Erythroblast (primary cell): Measurements from ENCODE around the gene AMPD3.

Source experiments
- GATA1 ChIP-seq: IDR thresholded peaks from 2 replicates; pipeline ENCODE4 v1.6.1; 2011; ENCODE audit warnings: low read depth, mild to moderate bottlenecking, control low read depth, low read length, moderate library complexity
- POLR2A ChIP-seq: IDR thresholded peaks from 2 replicates; pipeline ENCODE4 v1.6.1; 2011; ENCODE audit warnings: mild to moderate bottlenecking, low read length

GRCh38 chr11:10443152-10443551 lies 11.9 kb upstream of the AMPD3 start:
- TF ChIP-seq POLR2A (no peak), GATA1 (no peak)
